OCI-LY1 (cell line): Measurements from ENCODE around the gene ERCC5.

Source experiments
- H2AFZ ChIP-seq: fragments of 200-600 bp; sonication (generic), shearing (Covaris generic); 2 replicates; pipeline ENCODE4 v1.6.0; 2014; ENCODE audit warnings: antibody characterized with exemption, mild to moderate bottlenecking, low read length
- H3F3A ChIP-seq: fragments of 200-600 bp; sonication (generic), shearing (Covaris generic); 2 replicates; pipeline ENCODE4 v1.6.0; 2014; ENCODE audit warnings: mild to moderate bottlenecking, antibody characterized with exemption, low read length, moderate library complexity; ENCODE audit not compliant: insufficient read depth
- H3K27ac ChIP-seq: fragments of 200-600 bp; sonication (generic); 2 replicates; pipeline ENCODE4 v1.5.1; 2014; ENCODE audit warnings: low read length, mixed run types, mild to moderate bottlenecking, low read depth; ENCODE audit not compliant: poor library complexity, severe bottlenecking
- H3K27me3 ChIP-seq: fragments of 200-600 bp; sonication (generic); 2 replicates; pipeline ENCODE4 v1.6.0; 2014; ENCODE audit warnings: antibody characterized with exemption, mild to moderate bottlenecking, low read length, moderate library complexity; ENCODE audit not compliant: insufficient read depth
- H3K36me3 ChIP-seq: fragments of 200-600 bp; sonication (generic); 2 replicates; pipeline ENCODE4 v1.6.1; 2014; ENCODE audit warnings: mild to moderate bottlenecking, antibody characterized with exemption, low read length, moderate library complexity, mixed read lengths; ENCODE audit not compliant: insufficient read depth
- H3K4me1 ChIP-seq: fragments of 200-600 bp; sonication (generic); 2 replicates; pipeline ENCODE4 v1.5.1; 2014; ENCODE audit warnings: mild to moderate bottlenecking, low read length, moderate library complexity; ENCODE audit not compliant: insufficient read depth, severe bottlenecking
- H3K4me2 ChIP-seq: fragments of 200-600 bp; sonication (generic), shearing (Covaris generic); 2 replicates; pipeline ENCODE4 v1.6.1; 2014; ENCODE audit warnings: low read length
- H3K4me3 ChIP-seq: fragments of 200-600 bp; sonication (generic); 2 replicates; pipeline ENCODE4 v1.5.1; 2014; ENCODE audit warnings: low read length, low read depth, mild to moderate bottlenecking, mixed read lengths; ENCODE audit not compliant: poor library complexity, severe bottlenecking
- H3K79me2 ChIP-seq: fragments of 200-600 bp; shearing (Covaris generic); 2 replicates; pipeline ENCODE4 v1.6.1; 2016; ENCODE audit warnings: mixed run types, low read length, mixed read lengths; ENCODE audit not compliant: insufficient read depth
- H3K9ac ChIP-seq: fragments of 200-600 bp; sonication (generic), shearing (Covaris generic); 2 replicates; pipeline ENCODE4 v1.6.1; 2014; ENCODE audit warnings: mild to moderate bottlenecking, low read length, mixed read lengths
- H3K9me2 ChIP-seq: fragments of 200-600 bp; sonication (generic), shearing (Covaris generic); 2 replicates; pipeline ENCODE4 v1.6.1; 2014; ENCODE audit warnings: low read depth, mild to moderate bottlenecking, low read length, mixed read lengths
- H3K9me3 ChIP-seq: fragments of 200-600 bp; shearing (Covaris generic); 2 replicates; pipeline ENCODE4 v1.6.1; 2014; ENCODE audit warnings: low read length, mixed read lengths
- H4K20me1 ChIP-seq: fragments of 200-600 bp; sonication (generic), shearing (Covaris generic); 2 replicates; pipeline ENCODE4 v1.6.0; 2016; ENCODE audit warnings: mild to moderate bottlenecking, low read length; ENCODE audit not compliant: insufficient read depth
- CTCF ChIP-seq: fragments of 200-600 bp; sonication (generic), shearing (Covaris generic); IDR thresholded peaks from 2 replicates; pipeline ENCODE4 v1.5.1; 2017; ENCODE audit warnings: mild to moderate bottlenecking, antibody characterized with exemption, low read length, moderate library complexity, mixed read lengths
- EZH2 ChIP-seq: fragments of 200-600 bp; sonication (generic), shearing (Covaris generic); IDR thresholded peaks from 2 replicates; pipeline ENCODE4 v1.8.0; 2017; ENCODE audit warnings: borderline replicate concordance, mixed run types, mild to moderate bottlenecking, antibody characterized with exemption, low read length, moderate library complexity, mixed read lengths

ERCC5 gene

DNA sequence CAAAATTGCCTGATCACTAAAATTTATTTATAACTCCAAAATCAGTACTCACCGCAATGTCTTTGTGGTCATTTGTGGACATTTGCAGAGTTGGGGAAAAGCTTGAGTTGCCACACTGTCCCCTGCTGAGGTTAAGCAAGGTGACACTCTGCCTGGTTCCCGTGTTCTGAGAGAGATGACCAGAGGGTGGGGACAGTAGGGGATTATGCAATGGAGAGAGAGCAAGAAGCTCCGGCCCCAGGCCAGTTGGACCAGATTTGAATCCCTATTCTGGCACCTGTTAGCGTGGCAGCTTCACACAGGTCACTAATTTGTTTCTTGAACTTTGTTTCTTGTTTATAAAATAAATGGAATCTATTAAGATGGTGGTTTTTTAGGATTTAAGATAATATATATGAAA, 17.8 kb downstream of the ERCC5 start:
- Histone ChIP-seq H3K79me2 (0 out of 2 replicates have a peak, but pooled peaks cover 6% of the 10 kb centered on the region), H4K20me1 (no peaks in the 10 kb centered on the region; the same call in 1 of the 2 replicates), H3K9me2 (no peaks in the 10 kb centered on the region), H3K27ac (no peak overlapping the region), H3K4me1 (no peaks in the 10 kb centered on the region), H3K9ac (no peak overlapping the region), H2AFZ (no peak overlapping the region), H3K4me3 (no peak overlapping the region), H3K27me3 (no peaks in the 10 kb centered on the region), H3K36me3 (peaks cover 95% of the 10 kb centered on the region), H3K9me3 (no peaks in the 10 kb centered on the region), H3F3A (no peaks in the 10 kb centered on the region), H3K4me2 (no peak overlapping the region)
- no peak for TF ChIP-seq CTCF
- no peak for TF ChIP-seq EZH2

DNA sequence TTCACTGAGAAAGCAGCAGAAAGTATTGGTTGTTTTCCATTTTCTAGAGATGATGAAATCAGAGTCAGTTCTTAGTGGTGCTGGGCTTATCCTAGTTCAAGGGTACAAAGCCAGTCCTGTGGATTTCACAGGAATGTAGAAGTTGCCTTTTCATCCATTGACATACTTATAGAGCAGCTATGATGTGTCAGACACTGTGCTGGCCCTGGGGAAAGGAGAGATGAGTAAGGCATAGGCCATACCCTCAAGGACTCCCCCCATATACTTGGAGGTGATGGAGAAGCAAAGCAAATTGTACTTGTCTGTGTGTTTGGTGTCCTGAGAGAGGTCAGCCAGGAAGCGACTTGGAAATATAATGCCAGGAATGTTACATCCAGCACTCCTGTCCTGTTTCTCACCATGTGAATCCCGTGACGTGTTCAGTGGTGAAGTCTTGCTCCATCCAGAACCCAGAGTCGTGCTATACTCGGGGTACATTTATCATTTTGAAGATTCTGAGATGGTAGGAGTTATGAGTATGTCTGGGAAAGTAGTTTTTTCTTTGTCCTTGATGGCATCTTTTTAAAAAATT, 22.6 kb downstream of the ERCC5 start:
- Histone ChIP-seq H3K27me3 (no peaks in the 10 kb centered on the region), H3K4me1 (peaks cover 4% of the 10 kb centered on the region), H3K36me3 (peaks cover 90% of the 10 kb centered on the region), H3K79me2 (0 out of 2 replicates have a peak, but pooled peaks cover 6% of the 10 kb centered on the region), H3K27ac (no peak overlapping the region), H3K9ac (no peak overlapping the region), H3F3A (peaks cover 8% of the 10 kb centered on the region; the same call in 1 of the 2 replicates), H4K20me1 (no peaks in the 10 kb centered on the region), H3K4me2 (no peak overlapping the region), H3K4me3 (no peak overlapping the region), H3K9me2 (no peaks in the 10 kb centered on the region), H2AFZ (no peak overlapping the region), H3K9me3 (no peaks in the 10 kb centered on the region)
- TF ChIP-seq CTCF (no peak), EZH2 (no peak)

- H3K79me2 ChIP-seq, result no peaks in the 10 kb centered on the region
- no peak overlapping the region for H3K27ac ChIP-seq
- peaks cover 90% of the 10 kb centered on the region for H3K36me3 ChIP-seq
Observed at GRCh38 chr13:102869948-102870676, 24.3 kb downstream of the ERCC5 start.

More at GRCh38 chr13:102869948-102870676, 24.3 kb downstream of the ERCC5 start:
- TF ChIP-seq CTCF (no peak), EZH2 (no peak)
- peaks cover 4% of the 10 kb centered on the region for H3K4me1 ChIP-seq
- no peaks in the 10 kb centered on the region for H4K20me1 ChIP-seq
- no peaks in the 10 kb centered on the region for H3K27me3 ChIP-seq
- H3K9me2 ChIP-seq, result no peaks in the 10 kb centered on the region
- no peak overlapping the region for H3K9ac ChIP-seq
- no peak overlapping the region for H2AFZ ChIP-seq
- no peaks in the 10 kb centered on the region for H3K9me3 ChIP-seq
- no peak overlapping the region for H3K4me2 ChIP-seq
- H3F3A ChIP-seq, result peaks cover 8% of the 10 kb centered on the region; the same call in 1 of the 2 replicates
- H3K4me3 ChIP-seq, result no peak overlapping the region
